SU-DHL-6 (cell line): ENCODE measurements around the gene GSN.

ENCODE experiments used
- H2AFZ ChIP-seq: fragments of 200-600 bp; sonication (generic); 2 replicates; pipeline ENCODE4 v1.6.1; 2014; ENCODE audit warnings: low read depth, mild to moderate bottlenecking, moderate library complexity, mixed read lengths, antibody characterized with exemption, low read length; ENCODE audit not compliant: severe bottlenecking
- H3F3A ChIP-seq: fragments of 200-600 bp; shearing (Covaris generic); 2 replicates; pipeline ENCODE4 v1.6.0; 2016; ENCODE audit warnings: antibody characterized with exemption, mild to moderate bottlenecking; ENCODE audit not compliant: insufficient read depth
- H3K27ac ChIP-seq: fragments of 200-600 bp; sonication (generic); 2 replicates; pipeline ENCODE4 v1.5.1; 2016; ENCODE audit warnings: low read depth, mild to moderate bottlenecking, low read length, moderate library complexity, mixed read lengths
- H3K27me3 ChIP-seq: fragments of 200-600 bp; sonication (generic), shearing (Covaris generic); 2 replicates; pipeline ENCODE4 v1.6.0; 2014; ENCODE audit warnings: mild to moderate bottlenecking, low read length
- H3K36me3 ChIP-seq: fragments of 200-600 bp; sonication (generic); 2 replicates; pipeline ENCODE4 v1.6.1; 2014; ENCODE audit warnings: mild to moderate bottlenecking, low read length, mixed read lengths
- H3K4me2 ChIP-seq: fragments of 300-600, 200-600 bp; shearing (Covaris generic), sonication (generic); 2 replicates; pipeline ENCODE4 v1.6.0; 2014; ENCODE audit warnings: low read length, low read depth, mild to moderate bottlenecking; ENCODE audit not compliant: poor library complexity, severe bottlenecking
- H3K4me3 ChIP-seq: fragments of 200-600 bp; sonication (generic); 2 replicates; pipeline ENCODE4 v1.5.1; 2014; ENCODE audit warnings: antibody characterized with exemption, low read length, mild to moderate bottlenecking, mixed read lengths; ENCODE audit not compliant: insufficient read depth, poor library complexity, severe bottlenecking
- H3K79me2 ChIP-seq: fragments of 200-600 bp; sonication (generic); 2 replicates; pipeline ENCODE4 v1.6.1; 2014; ENCODE audit warnings: mild to moderate bottlenecking, low read length, moderate library complexity; ENCODE audit not compliant: insufficient read depth
- H3K9ac ChIP-seq: fragments of 200-600 bp; sonication (generic); 2 replicates; pipeline ENCODE4 v1.7.0; 2014; ENCODE audit warnings: mild to moderate bottlenecking, low read length
- H3K9me2 ChIP-seq: fragments of 200-600 bp; sonication (generic); replicated peaks from 2 replicates; pipeline ENCODE4 v1.6.1; 2014; ENCODE audit warnings: low read length; ENCODE audit not compliant: insufficient read depth
- H3K9me3 ChIP-seq: fragments of 200-600 bp; sonication (generic); 2 replicates; pipeline ENCODE4 v1.6.1; 2014; ENCODE audit warnings: low read length, mixed read lengths; ENCODE audit not compliant: insufficient read depth
- H4K20me1 ChIP-seq: fragments of 200-600 bp; sonication (generic); 2 replicates; pipeline ENCODE4 v1.6.1; 2014; ENCODE audit warnings: low read depth, mild to moderate bottlenecking, antibody characterized with exemption, low read length, moderate library complexity, mixed read lengths
- CTCF ChIP-seq: fragments of 200-600 bp; sonication (generic); IDR thresholded peaks from one replicate; pipeline ENCODE4 v1.5.1; 2017; ENCODE audit warnings: antibody characterized with exemption, mild to moderate bottlenecking, low read length, moderate library complexity; ENCODE audit not compliant: insufficient read depth, poor library complexity, severe bottlenecking
- EZH2phosphoT487 ChIP-seq: fragments of 200-600 bp; sonication (generic), shearing (Covaris generic); conservative IDR thresholded peaks from 2 replicates; pipeline ENCODE4 v1.6.1; 2018; ENCODE audit warnings: mild to moderate bottlenecking, antibody characterized with exemption, low read length, moderate library complexity, mixed read lengths

The GSN gene

GRCh38 chr9:121252104-121252851, 15.7 kb upstream of the GSN start:
- H3K9ac ChIP-seq, result no peak overlapping the region
- H2AFZ ChIP-seq, result no peak overlapping the region
- H3K79me2 ChIP-seq, result no peaks in the 10 kb centered on the region
- no peaks in the 10 kb centered on the region for H3K36me3 ChIP-seq
- H3K27ac ChIP-seq, result no peak overlapping the region
- no peaks in the 10 kb centered on the region for H3K9me3 ChIP-seq
- TF ChIP-seq CTCF, result no peak
- TF ChIP-seq EZH2phosphoT487, result no peak
- no peak overlapping the region for H3K4me2 ChIP-seq
- no peaks in the 10 kb centered on the region for H3F3A ChIP-seq
- H4K20me1 ChIP-seq, result no peaks in the 10 kb centered on the region
- no peak overlapping the region for H3K4me3 ChIP-seq
- H3K27me3 ChIP-seq, result no peaks in the 10 kb centered on the region
- no peaks in the 10 kb centered on the region for H3K9me2 ChIP-seq

GRCh38 chr9:121253162-121253561, 14.8 kb upstream of the GSN start:
- no peaks in the 10 kb centered on the region for H3K27me3 ChIP-seq
- H3K9ac ChIP-seq, result no peak overlapping the region
- no peaks in the 10 kb centered on the region for H3F3A ChIP-seq
- no peak overlapping the region for H3K4me2 ChIP-seq
- H3K9me3 ChIP-seq, result no peaks in the 10 kb centered on the region
- H4K20me1 ChIP-seq, result no peaks in the 10 kb centered on the region
- H3K9me2 ChIP-seq, result no peaks in the 10 kb centered on the region
- no peaks in the 10 kb centered on the region for H3K79me2 ChIP-seq
- H3K27ac ChIP-seq, result no peak overlapping the region
- H3K4me3 ChIP-seq, result no peak overlapping the region
- TF ChIP-seq CTCF (no peak), EZH2phosphoT487 (no peak)
- H3K36me3 ChIP-seq, result no peaks in the 10 kb centered on the region
- H2AFZ ChIP-seq, result no peak overlapping the region

GRCh38 chr9:121253821-121254501, 14.0 kb upstream of the GSN start:
- no peaks in the 10 kb centered on the region for H3K36me3 ChIP-seq
- no peak overlapping the region for H3K4me3 ChIP-seq
- TF ChIP-seq EZH2phosphoT487, result no peak
- no peaks in the 10 kb centered on the region for H3K27me3 ChIP-seq
- no peak overlapping the region for H3K4me2 ChIP-seq
- H3F3A ChIP-seq, result no peaks in the 10 kb centered on the region
- H4K20me1 ChIP-seq, result no peaks in the 10 kb centered on the region
- no peak overlapping the region for H3K9ac ChIP-seq
- no peaks in the 10 kb centered on the region for H3K79me2 ChIP-seq
- no peak overlapping the region for H2AFZ ChIP-seq
- no peak overlapping the region for H3K27ac ChIP-seq
- no peaks in the 10 kb centered on the region for H3K9me3 ChIP-seq
- no peaks in the 10 kb centered on the region for H3K9me2 ChIP-seq

GRCh38 chr9:121259498-121259897, 8.5 kb upstream of the GSN start:
- Histone ChIP-seq H3K4me2 (no peak overlapping the region), H3K4me3 (no peak overlapping the region), H3K9me2 (no peaks in the 10 kb centered on the region), H3K27ac (no peak overlapping the region), H3K27me3 (no peaks in the 10 kb centered on the region), H3K79me2 (no peaks in the 10 kb centered on the region), H3F3A (no peaks in the 10 kb centered on the region), H4K20me1 (no peaks in the 10 kb centered on the region), H3K9ac (no peak overlapping the region), H2AFZ (no peak overlapping the region), H3K36me3 (no peaks in the 10 kb centered on the region), H3K9me3 (no peaks in the 10 kb centered on the region)
- TF ChIP-seq CTCF (no peak), EZH2phosphoT487 (no peak)
